ENCODE results near the gene COPG1.

DNA sequence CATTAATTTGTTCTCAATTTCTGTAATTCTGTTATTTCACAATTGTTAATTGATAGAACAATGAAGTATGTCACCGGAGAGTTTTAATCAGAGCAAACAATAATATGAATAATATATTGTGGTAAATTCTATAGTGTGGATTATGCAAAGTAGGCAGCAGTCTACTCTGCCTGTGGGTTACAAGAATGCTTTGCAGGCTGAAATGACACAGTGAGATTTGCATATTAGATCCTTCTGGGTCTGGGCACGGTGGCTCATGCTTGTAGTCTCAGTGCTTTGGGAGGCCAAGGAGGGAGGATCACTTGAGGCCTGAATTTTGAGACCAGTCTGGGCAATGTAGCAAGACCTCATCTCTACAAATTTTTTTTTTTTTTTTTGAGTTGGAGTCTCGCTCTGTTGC, 12.5 kb downstream of the COPG1 start:
- TF ChIP-seq, protein P1, sequence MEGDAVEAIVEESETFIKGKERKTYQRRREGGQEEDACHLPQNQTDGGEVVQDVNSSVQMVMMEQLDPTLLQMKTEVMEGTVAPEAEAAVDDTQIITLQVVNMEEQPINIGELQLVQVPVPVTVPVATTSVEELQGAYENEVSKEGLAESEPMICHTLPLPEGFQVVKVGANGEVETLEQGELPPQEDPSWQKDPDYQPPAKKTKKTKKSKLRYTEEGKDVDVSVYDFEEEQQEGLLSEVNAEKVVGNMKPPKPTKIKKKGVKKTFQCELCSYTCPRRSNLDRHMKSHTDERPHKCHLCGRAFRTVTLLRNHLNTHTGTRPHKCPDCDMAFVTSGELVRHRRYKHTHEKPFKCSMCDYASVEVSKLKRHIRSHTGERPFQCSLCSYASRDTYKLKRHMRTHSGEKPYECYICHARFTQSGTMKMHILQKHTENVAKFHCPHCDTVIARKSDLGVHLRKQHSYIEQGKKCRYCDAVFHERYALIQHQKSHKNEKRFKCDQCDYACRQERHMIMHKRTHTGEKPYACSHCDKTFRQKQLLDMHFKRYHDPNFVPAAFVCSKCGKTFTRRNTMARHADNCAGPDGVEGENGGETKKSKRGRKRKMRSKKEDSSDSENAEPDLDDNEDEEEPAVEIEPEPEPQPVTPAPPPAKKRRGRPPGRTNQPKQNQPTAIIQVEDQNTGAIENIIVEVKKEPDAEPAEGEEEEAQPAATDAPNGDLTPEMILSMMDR (IDR thresholded peaks at IDR 0.05; ENCODE audit: poor library complexity), result no peak
- no peak for TF ChIP-seq EZH2 (IDR thresholded peaks at IDR 0.05; ENCODE audit: borderline replicate concordance)
- TF ChIP-seq EZH2phosphoT487 (IDR thresholded peaks at IDR 0.05; ENCODE audit: low read depth, severe bottlenecking, unreplicated experiment), result no peak

All from hepatocyte (in vitro differentiated cells).